ENCODE measurements around the gene FAAH.

FAAH gene

DNA sequence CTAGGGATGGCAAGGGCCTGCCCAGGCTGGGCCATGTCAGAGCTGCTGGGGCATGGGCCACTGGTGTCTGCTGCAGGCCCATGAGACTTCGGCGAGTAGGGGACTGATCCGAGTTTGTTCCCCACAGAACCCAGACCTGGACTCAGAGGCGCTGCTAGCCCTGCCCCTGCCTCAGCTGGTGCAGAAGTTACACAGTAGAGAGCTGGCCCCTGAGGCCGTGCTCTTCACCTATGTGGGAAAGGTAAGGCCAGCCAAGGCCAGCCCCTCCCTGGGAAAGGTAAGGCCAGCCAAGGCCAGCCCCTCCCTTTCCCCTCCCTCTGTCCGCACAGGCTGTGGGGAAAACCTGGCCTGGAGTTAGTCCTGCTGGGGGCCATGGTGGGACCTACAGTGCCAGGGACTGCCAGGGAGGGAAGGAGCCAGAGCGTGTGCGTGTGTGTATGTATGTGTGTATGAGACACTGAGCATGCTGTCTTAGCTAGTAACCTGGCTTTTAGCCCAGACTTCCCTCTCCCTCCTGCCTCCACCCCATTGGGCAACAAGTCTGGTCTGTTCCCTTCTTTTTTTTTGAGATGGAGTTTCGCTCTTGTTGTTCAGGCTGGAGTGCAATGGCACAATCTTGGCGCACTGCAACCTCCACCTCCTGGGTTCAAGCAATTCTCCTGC is 8.0 kb downstream of the FAAH start:
- Histone ChIP-seq H3K9ac (ENCODE audit: low read length) (no peak overlapping the region), H2AFZ (ENCODE audit: low read depth, low read length) (no peak overlapping the region), H4K20me1 (ENCODE audit: insufficient read depth, low read length) (no peaks in the 10 kb centered on the region), H3K4me2 (ENCODE audit: low read length) (no peak overlapping the region), H3K27me3 (ENCODE audit: low read depth, low read length) (0 out of 2 replicates have a peak, but pooled peaks cover 3% of the 10 kb centered on the region), H3K4me1 (ENCODE audit: low read length) (no peaks in the 10 kb centered on the region; the same call in 1 of the 2 replicates), H3K36me3 (replicated peaks; ENCODE audit: low read depth, low read length) (no peaks in the 10 kb centered on the region), H3K4me3 (ENCODE audit: low read length) (no peak overlapping the region), H3K79me2 (ENCODE audit: low read length) (no peaks in the 10 kb centered on the region), H3K27ac (ENCODE audit: low read length) (no peak overlapping the region), H3K9me3 (ENCODE audit: insufficient read depth, low read length) (no peaks in the 10 kb centered on the region)
- no peak for TF ChIP-seq EZH2phosphoT487 (IDR thresholded peaks at IDR 0.05; ENCODE audit: low read depth)
- TF ChIP-seq, protein P1, sequence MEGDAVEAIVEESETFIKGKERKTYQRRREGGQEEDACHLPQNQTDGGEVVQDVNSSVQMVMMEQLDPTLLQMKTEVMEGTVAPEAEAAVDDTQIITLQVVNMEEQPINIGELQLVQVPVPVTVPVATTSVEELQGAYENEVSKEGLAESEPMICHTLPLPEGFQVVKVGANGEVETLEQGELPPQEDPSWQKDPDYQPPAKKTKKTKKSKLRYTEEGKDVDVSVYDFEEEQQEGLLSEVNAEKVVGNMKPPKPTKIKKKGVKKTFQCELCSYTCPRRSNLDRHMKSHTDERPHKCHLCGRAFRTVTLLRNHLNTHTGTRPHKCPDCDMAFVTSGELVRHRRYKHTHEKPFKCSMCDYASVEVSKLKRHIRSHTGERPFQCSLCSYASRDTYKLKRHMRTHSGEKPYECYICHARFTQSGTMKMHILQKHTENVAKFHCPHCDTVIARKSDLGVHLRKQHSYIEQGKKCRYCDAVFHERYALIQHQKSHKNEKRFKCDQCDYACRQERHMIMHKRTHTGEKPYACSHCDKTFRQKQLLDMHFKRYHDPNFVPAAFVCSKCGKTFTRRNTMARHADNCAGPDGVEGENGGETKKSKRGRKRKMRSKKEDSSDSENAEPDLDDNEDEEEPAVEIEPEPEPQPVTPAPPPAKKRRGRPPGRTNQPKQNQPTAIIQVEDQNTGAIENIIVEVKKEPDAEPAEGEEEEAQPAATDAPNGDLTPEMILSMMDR (IDR thresholded peaks at IDR 0.05; ENCODE audit: low read depth, low read length), result no peak

DNA sequence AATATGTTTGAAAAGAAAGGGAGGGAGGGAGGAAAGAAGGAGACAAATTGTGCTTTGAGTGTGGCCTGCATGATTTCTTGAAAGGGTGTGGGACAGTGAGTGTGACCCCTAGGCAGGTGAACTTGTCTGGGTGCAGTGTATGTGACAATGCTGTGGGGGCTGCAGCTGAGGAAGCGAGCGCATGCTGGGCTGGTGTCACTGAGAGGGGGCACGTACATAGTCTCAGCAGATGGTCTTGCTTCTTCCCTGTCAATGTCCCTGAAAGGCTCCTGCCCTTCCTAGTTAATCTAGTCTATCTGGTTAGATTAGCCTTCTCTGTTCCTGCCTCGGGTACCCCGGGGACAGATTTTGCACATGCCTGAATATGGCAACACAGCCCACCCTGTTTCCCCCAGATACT is 9.8 kb downstream of the FAAH start:
- Histone ChIP-seq H3K9ac (ENCODE audit: low read length) (no peak overlapping the region), H3K27me3 (ENCODE audit: low read depth, low read length) (0 out of 2 replicates have a peak, but pooled peaks cover 3% of the 10 kb centered on the region), H2AFZ (ENCODE audit: low read depth, low read length) (no peak overlapping the region), H4K20me1 (ENCODE audit: insufficient read depth, low read length) (no peaks in the 10 kb centered on the region), H3K4me1 (ENCODE audit: low read length) (no peaks in the 10 kb centered on the region; the same call in 1 of the 2 replicates), H3K27ac (ENCODE audit: low read length) (no peak overlapping the region), H3K4me3 (ENCODE audit: low read length) (no peak overlapping the region), H3K79me2 (ENCODE audit: low read length) (no peaks in the 10 kb centered on the region), H3K9me3 (ENCODE audit: insufficient read depth, low read length) (no peaks in the 10 kb centered on the region), H3K36me3 (replicated peaks; ENCODE audit: low read depth, low read length) (no peaks in the 10 kb centered on the region), H3K4me2 (ENCODE audit: low read length) (no peak overlapping the region)
- TF ChIP-seq, protein P1 (IDR thresholded peaks at IDR 0.05; ENCODE audit: low read depth, low read length), result no peak
- no peak for TF ChIP-seq EZH2phosphoT487 (IDR thresholded peaks at IDR 0.05; ENCODE audit: low read depth)

DNA sequence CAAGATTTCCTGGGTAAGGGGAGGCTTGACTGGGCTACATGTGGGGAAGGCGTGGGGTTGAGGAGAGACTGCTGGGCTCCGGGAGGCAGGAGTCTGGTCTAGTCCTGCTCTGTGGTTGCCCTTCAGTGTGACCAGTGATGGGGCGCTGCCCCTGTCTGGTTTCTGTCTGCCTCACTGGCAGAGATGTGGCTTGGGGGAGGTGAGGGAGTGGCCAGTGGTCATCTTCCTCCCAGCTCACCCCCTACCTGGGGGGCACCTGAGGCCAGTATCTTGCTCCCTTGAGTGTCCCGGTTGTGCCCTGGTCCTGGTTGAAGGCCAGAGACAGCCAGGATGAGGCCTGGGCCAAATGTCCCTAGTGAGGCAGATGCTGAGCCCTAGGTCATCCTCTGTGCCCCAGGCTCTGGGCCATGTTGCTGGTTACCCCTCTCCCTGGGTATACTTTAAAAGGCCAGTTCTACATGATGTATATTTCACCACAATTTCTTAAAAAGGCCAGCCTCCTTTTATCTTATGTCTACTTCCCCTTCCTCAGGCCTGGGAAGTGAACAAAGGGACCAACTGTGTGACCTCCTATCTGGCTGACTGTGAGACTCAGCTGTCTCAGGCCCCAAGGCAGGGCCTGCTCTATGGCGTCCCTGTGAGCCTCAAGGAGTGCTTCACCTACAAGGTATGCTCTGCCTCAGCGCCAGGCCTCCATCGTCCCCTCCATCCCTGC is 10.5 kb downstream of the FAAH start:
- Histone ChIP-seq H2AFZ (ENCODE audit: low read depth, low read length) (no peak overlapping the region), H3K4me2 (ENCODE audit: low read length) (no peak overlapping the region), H3K9me3 (ENCODE audit: insufficient read depth, low read length) (no peaks in the 10 kb centered on the region), H3K4me1 (ENCODE audit: low read length) (no peaks in the 10 kb centered on the region; the same call in 1 of the 2 replicates), H3K36me3 (replicated peaks; ENCODE audit: low read depth, low read length) (no peaks in the 10 kb centered on the region), H3K27me3 (ENCODE audit: low read depth, low read length) (no peaks in the 10 kb centered on the region), H3K27ac (ENCODE audit: low read length) (no peak overlapping the region), H3K4me3 (ENCODE audit: low read length) (no peak overlapping the region), H3K79me2 (ENCODE audit: low read length) (no peaks in the 10 kb centered on the region), H3K9ac (ENCODE audit: low read length) (no peak overlapping the region), H4K20me1 (ENCODE audit: insufficient read depth, low read length) (no peaks in the 10 kb centered on the region)
- TF ChIP-seq, protein P1 (IDR thresholded peaks at IDR 0.05; ENCODE audit: low read depth, low read length), result no peak
- TF ChIP-seq EZH2phosphoT487 (IDR thresholded peaks at IDR 0.05; ENCODE audit: low read depth), result no peak

- no peak overlapping the region for H3K9ac ChIP-seq (ENCODE audit: low read length)
- no peak for TF ChIP-seq EZH2phosphoT487 (IDR thresholded peaks at IDR 0.05; ENCODE audit: low read depth)
- TF ChIP-seq, protein P1 (IDR thresholded peaks at IDR 0.05; ENCODE audit: low read depth, low read length), result no peak
- no peaks in the 10 kb centered on the region for H4K20me1 ChIP-seq (ENCODE audit: insufficient read depth, low read length)
- no peaks in the 10 kb centered on the region for H3K36me3 ChIP-seq (replicated peaks; ENCODE audit: low read depth, low read length)
- no peak overlapping the region for H3K27ac ChIP-seq (ENCODE audit: low read length)
- no peaks in the 10 kb centered on the region for H3K27me3 ChIP-seq (ENCODE audit: low read depth, low read length)
- H3K4me3 ChIP-seq (ENCODE audit: low read length), result no peak overlapping the region
- no peak overlapping the region for H2AFZ ChIP-seq (ENCODE audit: low read depth, low read length)
- H3K4me2 ChIP-seq (ENCODE audit: low read length), result no peak overlapping the region
- no peaks in the 10 kb centered on the region; the same call in 1 of the 2 replicates for H3K4me1 ChIP-seq (ENCODE audit: low read length)
- no peaks in the 10 kb centered on the region for H3K9me3 ChIP-seq (ENCODE audit: insufficient read depth, low read length)
- no peaks in the 10 kb centered on the region for H3K79me2 ChIP-seq (ENCODE audit: low read length)
Measured at GRCh38 chr1:46405197-46405555, 11.1 kb downstream of the FAAH start.
